Vagina (tissue), 2 donors: ENCODE results near the gene ELOVL5.

Experiments used
- POLR2A ChIP-seq, 2 donors: fragments of 450-650 bp; IDR thresholded peaks; one replicate each; pipeline ENCODE4 v1.6.1; 2017; ENCODE audit warnings: antibody characterized with exemption in 2 of 2, mild to moderate bottlenecking in 2 of 2, moderate library complexity in 2 of 2
- TF ChIP-seq, protein P1 (sequence below), 3 experiments: fragments of 450-650 bp in 2 of 3; fragments of 200-600 bp in 1 of 3; sonication (generic) in 1 of 3; IDR thresholded peaks; one replicate each; pipeline ENCODE4 v1.5.1; 2017 to 2019; ENCODE audit warnings: antibody characterized with exemption in 3 of 3, mild to moderate bottlenecking in 2 of 3, moderate library complexity in 2 of 3

- no peak for TF ChIP-seq POLR2A (IDR thresholded peaks at IDR 0.05)
- TF ChIP-seq, protein P1, sequence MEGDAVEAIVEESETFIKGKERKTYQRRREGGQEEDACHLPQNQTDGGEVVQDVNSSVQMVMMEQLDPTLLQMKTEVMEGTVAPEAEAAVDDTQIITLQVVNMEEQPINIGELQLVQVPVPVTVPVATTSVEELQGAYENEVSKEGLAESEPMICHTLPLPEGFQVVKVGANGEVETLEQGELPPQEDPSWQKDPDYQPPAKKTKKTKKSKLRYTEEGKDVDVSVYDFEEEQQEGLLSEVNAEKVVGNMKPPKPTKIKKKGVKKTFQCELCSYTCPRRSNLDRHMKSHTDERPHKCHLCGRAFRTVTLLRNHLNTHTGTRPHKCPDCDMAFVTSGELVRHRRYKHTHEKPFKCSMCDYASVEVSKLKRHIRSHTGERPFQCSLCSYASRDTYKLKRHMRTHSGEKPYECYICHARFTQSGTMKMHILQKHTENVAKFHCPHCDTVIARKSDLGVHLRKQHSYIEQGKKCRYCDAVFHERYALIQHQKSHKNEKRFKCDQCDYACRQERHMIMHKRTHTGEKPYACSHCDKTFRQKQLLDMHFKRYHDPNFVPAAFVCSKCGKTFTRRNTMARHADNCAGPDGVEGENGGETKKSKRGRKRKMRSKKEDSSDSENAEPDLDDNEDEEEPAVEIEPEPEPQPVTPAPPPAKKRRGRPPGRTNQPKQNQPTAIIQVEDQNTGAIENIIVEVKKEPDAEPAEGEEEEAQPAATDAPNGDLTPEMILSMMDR (IDR thresholded peaks at IDR 0.05) = no peak
Measured at GRCh38 chr6:53241938-53242337, 106.8 kb downstream of the ELOVL5 start.
